SK-N-MC (cell line): ENCODE measurements around the gene TLR3.

Experiments used
- DNase-seq: peaks from one replicate; pipeline ENCODE4 v3.0.0-alpha.2; 2011; ENCODE audit warnings: low read depth, low spot score
- H3K27ac ChIP-seq: fragments of 200-600 bp; sonication (generic); 2 replicates; pipeline ENCODE4 v1.5.1; 2016; ENCODE audit warnings: mixed run types
- H3K36me3 ChIP-seq: fragments of 200-600 bp; sonication (generic); 2 replicates; pipeline ENCODE4 v1.6.1; 2017; ENCODE audit warnings: antibody characterized with exemption, low read length, mixed read lengths; ENCODE audit not compliant: insufficient read depth
- H3K4me3 ChIP-seq: fragments of 200-600 bp; sonication (generic); 2 replicates; pipeline ENCODE4 v1.5.1; 2016
- H3K9ac ChIP-seq: fragments of 200-600 bp; sonication (generic); 2 replicates; pipeline ENCODE4 v1.8.0; 2017; ENCODE audit warnings: mixed run types, mixed read lengths; ENCODE audit not compliant: insufficient read length
- H3K9me3 ChIP-seq: fragments of 200-600 bp; sonication (generic); 2 replicates; pipeline ENCODE4 v1.6.1; 2017; ENCODE audit warnings: low read depth, mild to moderate bottlenecking, antibody characterized with exemption, low read length, moderate library complexity, mixed read lengths
- EZH2 ChIP-seq: fragments of 200-600 bp; sonication (generic); IDR thresholded peaks from one replicate; pipeline ENCODE4 v1.6.1; 2017; ENCODE audit warnings: antibody characterized with exemption
- FOXP2 ChIP-seq: optimal IDR thresholded peaks from 2 replicates; pipeline ENCODE3; 2011; ENCODE audit warnings: mild to moderate bottlenecking, moderate library complexity; ENCODE audit not compliant: insufficient read depth; ENCODE audit errors: extremely low read length, control extremely low read depth
- POLR2AphosphoS5 ChIP-seq: IDR thresholded peaks from 2 replicates; pipeline ENCODE4 v1.6.1; 2012; ENCODE audit warnings: mild to moderate bottlenecking, low read depth, low read length, borderline replicate concordance

Gene TLR3

DNA sequence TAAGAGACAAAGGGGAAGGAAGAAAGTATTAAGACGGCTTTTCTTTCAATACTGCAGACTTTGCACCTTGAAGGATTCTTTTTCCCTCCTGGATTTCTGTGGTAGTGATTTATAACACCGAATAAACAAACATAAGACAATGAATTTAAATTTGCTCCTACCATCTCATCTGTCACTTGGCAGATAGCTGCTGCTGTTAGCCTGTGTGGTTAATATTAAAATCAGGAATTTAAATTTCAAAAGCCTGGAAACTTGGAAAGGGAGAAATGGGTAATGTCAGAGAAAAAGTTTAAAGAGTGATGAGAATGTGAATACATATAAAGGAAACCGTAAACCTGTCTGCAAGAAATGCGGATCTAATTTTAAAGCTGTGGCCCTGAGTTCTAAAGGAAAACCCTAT, 39.0 kb downstream of the TLR3 start:
- no peak for DNase-seq
- Histone ChIP-seq H3K9ac (no peak overlapping the region), H3K4me3 (no peak overlapping the region), H3K27ac (no peak overlapping the region), H3K9me3 (no peaks in the 10 kb centered on the region), H3K36me3 (no peaks in the 10 kb centered on the region)
- TF ChIP-seq POLR2AphosphoS5 (no peak), EZH2 (no peak), FOXP2 (no peak)

DNA sequence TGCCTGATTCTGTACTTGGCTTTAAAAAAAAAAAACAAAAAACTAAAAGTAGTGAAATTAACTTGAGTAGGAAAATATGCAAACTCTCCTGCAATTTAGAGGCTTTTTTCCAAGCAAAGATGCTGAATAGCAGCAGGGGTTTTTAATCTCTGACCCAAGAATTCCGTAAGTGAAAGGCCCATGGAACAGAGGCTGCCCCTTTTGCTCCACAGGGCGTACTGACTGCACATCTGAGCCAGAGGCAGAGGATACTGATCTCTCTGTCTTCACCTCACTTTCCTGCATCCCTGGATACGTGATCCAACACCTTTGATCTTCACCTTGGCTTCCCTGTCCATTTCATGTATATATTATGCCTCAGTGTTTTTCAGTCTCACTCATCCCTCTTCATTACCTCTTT, 39.4 kb downstream of the TLR3 start:
- DNase-seq, result no peak
- H3K9ac ChIP-seq, result no peak overlapping the region
- no peaks in the 10 kb centered on the region for H3K36me3 ChIP-seq
- no peak overlapping the region for H3K27ac ChIP-seq
- no peaks in the 10 kb centered on the region for H3K9me3 ChIP-seq
- H3K4me3 ChIP-seq, result no peak overlapping the region
- TF ChIP-seq FOXP2 (no peak), POLR2AphosphoS5 (no peak), EZH2 (no peak)

DNA sequence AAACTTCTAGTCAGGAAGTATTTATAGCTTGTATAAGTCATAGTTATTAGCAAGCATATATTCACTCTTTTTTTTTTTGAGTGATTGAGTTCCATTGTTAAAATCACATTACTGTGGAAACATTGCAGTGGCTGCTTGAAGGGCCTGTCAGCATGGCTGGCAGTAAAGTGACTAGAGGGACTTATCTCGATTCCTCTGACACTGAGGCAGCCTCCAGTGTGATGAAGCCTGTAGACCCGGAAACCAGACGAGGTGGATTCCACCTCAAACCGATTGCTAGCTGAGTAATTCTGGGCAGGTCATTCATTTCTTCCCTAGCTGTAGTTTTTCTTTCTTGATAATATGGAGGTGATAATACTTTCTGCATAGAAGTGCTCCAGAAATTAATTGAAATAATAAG, 40.3 kb downstream of the TLR3 start:
- H3K36me3 ChIP-seq, result no peaks in the 10 kb centered on the region
- no peak overlapping the region for H3K27ac ChIP-seq
- H3K9ac ChIP-seq, result no peak overlapping the region
- no peaks in the 10 kb centered on the region for H3K9me3 ChIP-seq
- TF ChIP-seq POLR2AphosphoS5 (no peak), EZH2 (no peak), FOXP2 (no peak)
- no peak overlapping the region for H3K4me3 ChIP-seq
- DNase-seq, result no peak

DNA sequence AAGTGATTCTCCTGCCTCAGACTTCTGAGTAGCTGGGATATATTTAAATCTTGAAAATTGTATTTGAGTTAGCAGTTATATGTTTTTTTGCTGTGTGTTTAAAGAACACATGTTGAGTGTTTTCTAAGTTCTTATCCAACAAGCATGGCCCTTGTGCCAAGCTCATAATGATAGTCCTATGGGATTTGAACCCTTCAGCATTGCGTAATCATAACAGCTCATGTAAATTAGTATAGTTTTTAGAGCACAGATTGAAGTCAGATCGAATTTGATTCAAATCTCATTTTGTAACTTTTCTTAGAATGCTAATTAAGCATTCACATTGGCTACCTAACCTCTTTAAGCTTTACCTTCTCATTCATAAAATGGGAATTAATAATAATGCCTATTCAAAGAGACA, 47.7 kb downstream of the TLR3 start:
- TF ChIP-seq EZH2 (no peak), POLR2AphosphoS5 (no peak), FOXP2 (no peak)
- H3K9ac ChIP-seq, result no peak overlapping the region

DNA sequence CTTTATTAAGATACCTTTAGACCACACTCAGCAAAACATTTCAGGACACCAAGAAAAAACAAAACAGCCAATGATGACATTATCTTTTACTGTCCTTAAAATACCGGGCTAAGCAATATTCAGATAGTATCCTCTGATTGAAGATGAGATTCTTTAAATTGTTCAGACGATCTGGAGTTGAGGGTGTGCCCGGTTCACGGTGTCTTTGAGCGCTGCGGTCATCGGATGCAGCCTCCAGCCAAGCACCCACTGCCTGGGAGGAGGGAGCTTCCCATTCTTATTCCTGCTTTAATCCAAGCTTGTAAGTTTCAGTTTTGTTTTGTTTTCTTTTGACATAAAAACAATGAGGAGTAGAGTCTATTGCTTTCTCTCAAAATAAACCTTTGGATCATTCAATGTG, 49.6 kb downstream of the TLR3 start:
- Histone ChIP-seq H3K4me3 (no peak overlapping the region), H3K27ac (no peak overlapping the region), H3K36me3 (no peaks in the 10 kb centered on the region), H3K9ac (no peak overlapping the region), H3K9me3 (no peaks in the 10 kb centered on the region)
- TF ChIP-seq EZH2, result no peak
- TF ChIP-seq FOXP2, result no peak
- TF ChIP-seq POLR2AphosphoS5, result no peak
- DNase-seq, result no peak

More for the DNA sequence above, 47.7 kb downstream of the TLR3 start:
- H3K9me3 ChIP-seq, result no peaks in the 10 kb centered on the region
- H3K27ac ChIP-seq, result no peak overlapping the region
- DNase-seq, result no peak
- no peaks in the 10 kb centered on the region for H3K36me3 ChIP-seq
- H3K4me3 ChIP-seq, result no peak overlapping the region

DNA sequence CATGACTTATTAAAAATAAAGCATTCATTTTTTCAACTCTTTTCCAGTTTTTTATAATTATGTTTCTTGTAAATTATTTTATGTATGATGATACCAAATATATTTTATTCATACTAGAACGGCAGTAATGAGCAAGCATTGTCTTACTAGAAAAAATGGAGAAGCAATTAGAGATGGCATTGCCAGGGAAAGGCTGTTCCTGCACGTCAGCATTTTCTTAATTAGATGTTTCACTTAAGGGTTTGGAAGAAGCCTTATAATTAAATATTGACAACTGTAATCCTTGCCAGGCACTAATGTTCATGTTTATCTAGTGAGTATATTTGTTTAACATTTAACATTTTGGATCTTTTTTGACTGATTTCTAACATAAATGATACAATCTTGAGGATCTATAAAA, 52.1 kb downstream of the TLR3 start:
- Histone ChIP-seq H3K36me3 (no peaks in the 10 kb centered on the region), H3K4me3 (no peak overlapping the region), H3K27ac (no peak overlapping the region), H3K9me3 (no peaks in the 10 kb centered on the region), H3K9ac (no peak overlapping the region)
- TF ChIP-seq POLR2AphosphoS5, result no peak
- TF ChIP-seq EZH2, result no peak
- TF ChIP-seq FOXP2, result no peak
- DNase-seq, result no peak

DNA sequence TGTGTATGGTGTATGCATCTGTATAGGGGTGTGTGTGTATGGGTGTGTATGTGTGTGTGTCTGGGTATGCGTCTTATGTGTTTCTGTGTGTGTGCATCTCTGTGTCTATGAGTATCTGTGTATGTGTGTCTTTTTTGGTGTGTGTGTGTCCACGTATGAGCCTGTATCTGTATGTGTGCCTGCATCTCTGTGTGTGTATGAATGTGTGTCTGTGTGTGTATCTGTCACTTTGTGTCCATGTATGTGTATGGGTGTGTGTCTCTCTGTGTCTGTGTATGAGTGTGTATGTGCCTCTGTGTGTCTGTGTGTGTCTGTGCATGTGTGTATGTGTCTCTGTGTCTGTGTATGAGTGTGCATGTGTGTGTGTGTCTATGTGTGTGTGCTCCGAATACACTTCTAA, 59.9 kb downstream of the TLR3 start:
- no peak for DNase-seq
- H3K9ac ChIP-seq, result no peak overlapping the region

DNA sequence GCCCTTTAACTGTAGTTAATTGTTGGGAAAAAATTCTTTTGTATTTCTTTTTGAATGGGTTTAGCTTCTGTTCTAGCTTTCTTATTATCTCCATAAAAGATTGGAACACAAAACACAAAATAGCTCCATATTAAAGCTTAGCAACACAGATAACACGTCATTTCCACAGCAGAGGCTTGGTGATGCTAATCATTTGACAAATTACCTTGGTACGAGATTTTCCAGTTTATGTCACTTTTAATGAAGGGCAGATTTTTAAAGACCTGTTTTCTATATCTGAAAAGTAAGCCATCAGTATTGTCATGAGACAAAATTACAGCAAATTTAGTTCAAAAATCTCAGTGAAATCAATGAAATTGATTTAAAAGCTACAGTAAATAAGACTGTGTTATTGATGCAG, 63.0 kb downstream of the TLR3 start:
- Histone ChIP-seq H3K9me3 (no peaks in the 10 kb centered on the region), H3K9ac (no peak overlapping the region), H3K36me3 (no peaks in the 10 kb centered on the region), H3K27ac (no peak overlapping the region), H3K4me3 (no peak overlapping the region)
- TF ChIP-seq FOXP2 (no peak), EZH2 (no peak), POLR2AphosphoS5 (no peak)
- no peak for DNase-seq

More for the DNA sequence above, 59.9 kb downstream of the TLR3 start:
- no peaks in the 10 kb centered on the region for H3K36me3 ChIP-seq
- TF ChIP-seq EZH2 (no peak), POLR2AphosphoS5 (no peak), FOXP2 (no peak)
- H3K4me3 ChIP-seq, result no peak overlapping the region
- H3K27ac ChIP-seq, result no peak overlapping the region
- no peaks in the 10 kb centered on the region for H3K9me3 ChIP-seq

DNA sequence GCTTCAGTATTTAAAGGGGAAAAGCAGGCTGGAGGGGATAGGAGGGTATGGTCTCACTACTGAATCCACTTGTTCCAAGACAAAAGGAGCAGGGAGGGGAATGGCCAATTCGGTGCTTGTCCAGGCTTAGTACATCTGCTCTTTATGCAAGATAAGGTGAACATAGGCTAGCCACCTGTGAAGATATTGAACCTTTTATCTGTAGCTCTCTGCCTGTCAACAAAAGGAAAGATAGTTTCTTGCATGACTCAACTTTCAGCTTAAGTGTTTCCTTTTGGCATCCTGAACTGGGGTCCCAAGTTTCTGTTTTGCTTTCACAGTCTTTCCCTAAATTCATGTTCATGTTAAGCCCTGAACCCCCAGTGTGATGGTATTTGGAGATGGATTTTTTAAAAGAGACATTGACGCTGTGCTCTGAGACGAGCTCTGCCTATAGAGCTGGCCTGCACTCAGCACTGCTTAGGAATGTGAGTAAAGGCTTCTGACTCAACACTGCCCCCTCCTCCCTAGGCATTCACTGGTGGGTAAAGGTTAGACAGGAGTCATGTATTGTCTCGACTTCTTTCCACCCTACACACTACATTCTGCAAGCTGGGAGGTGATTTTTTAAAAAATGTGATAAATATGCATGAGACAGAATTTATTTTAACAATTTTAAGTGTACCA, 63.8 kb downstream of the TLR3 start:
- Histone ChIP-seq H3K9ac (no peak overlapping the region), H3K9me3 (no peaks in the 10 kb centered on the region), H3K4me3 (no peak overlapping the region), H3K27ac (no peak overlapping the region), H3K36me3 (no peaks in the 10 kb centered on the region)
- no peak for DNase-seq
- TF ChIP-seq EZH2 (no peak), POLR2AphosphoS5 (no peak), FOXP2 (no peak)
